ENCODE measurements around the gene RNF150.
A peak's percentile ranks its signal among the peaks of the same experiment; 100 is the strongest.

The RNF150 gene

GRCh38 chr4:141133999-141134995, 1.0 kb upstream of the RNF150 start:
- in situ Hi-C loops (cut with HindIII; ENCODE audit: low pct_ligation_motif_present, low sequenced_read_pairs): loop anchor here (25.0 kb wide), 1 partner anchor 247 kb away; no protein-coding TSS in a partner anchor
- no peak overlapping the region for H3K4me3 ChIP-seq (ENCODE audit: low read depth, low read length)
- TF ChIP-seq CTCF (IDR thresholded peaks at IDR 0.05; ENCODE audit: low read depth, low read length, missing control alignments): peak; percentile 26
- no peak overlapping the region for H3K27ac ChIP-seq
- no peak for DNase-seq
- peaks cover 2% of the 10 kb centered on the region for H3K27me3 ChIP-seq (replicated peaks)
- H3K36me3 ChIP-seq (replicated peaks): no peaks in the 10 kb centered on the region

DNA sequence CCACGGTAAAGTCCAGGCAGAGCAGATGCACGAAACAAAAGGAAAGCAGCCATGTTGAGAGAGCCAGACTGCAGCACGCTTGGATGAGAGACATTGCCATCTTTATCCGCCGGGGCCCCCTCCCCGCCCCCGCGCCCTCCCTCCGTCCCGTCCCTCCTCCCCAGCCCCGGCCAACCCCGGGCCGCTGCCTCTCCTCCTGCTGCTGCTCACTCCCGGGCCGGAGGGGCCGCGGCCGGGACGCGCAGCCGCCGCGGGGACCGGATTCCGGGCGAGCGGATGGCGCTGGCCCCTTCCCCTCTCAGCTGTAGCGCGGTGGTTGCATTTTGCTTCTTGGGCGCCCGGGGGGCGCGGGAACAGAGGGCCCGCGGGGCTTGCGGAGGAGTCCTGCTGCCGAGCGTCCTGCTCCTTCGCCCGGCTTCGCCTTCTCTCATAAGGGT, 542 bp downstream of the RNF150 start:
- Histone ChIP-seq H3K36me3 (replicated peaks) (no peaks in the 10 kb centered on the region), H3K27ac (no peak overlapping the region), H3K27me3 (replicated peaks) (peaks cover 2% of the 10 kb centered on the region), H3K4me3 (ENCODE audit: low read depth, low read length) (peak overlapping the region; percentile 77)
- DNase-seq: peak; percentile 16
- in situ Hi-C loops (cut with HindIII; ENCODE audit: low pct_ligation_motif_present, low sequenced_read_pairs): loop anchor here (25.0 kb wide), 1 partner anchor 245 kb away; no protein-coding TSS in a partner anchor
- no peak for TF ChIP-seq CTCF (IDR thresholded peaks at IDR 0.05; ENCODE audit: low read depth, low read length, missing control alignments)

DNA sequence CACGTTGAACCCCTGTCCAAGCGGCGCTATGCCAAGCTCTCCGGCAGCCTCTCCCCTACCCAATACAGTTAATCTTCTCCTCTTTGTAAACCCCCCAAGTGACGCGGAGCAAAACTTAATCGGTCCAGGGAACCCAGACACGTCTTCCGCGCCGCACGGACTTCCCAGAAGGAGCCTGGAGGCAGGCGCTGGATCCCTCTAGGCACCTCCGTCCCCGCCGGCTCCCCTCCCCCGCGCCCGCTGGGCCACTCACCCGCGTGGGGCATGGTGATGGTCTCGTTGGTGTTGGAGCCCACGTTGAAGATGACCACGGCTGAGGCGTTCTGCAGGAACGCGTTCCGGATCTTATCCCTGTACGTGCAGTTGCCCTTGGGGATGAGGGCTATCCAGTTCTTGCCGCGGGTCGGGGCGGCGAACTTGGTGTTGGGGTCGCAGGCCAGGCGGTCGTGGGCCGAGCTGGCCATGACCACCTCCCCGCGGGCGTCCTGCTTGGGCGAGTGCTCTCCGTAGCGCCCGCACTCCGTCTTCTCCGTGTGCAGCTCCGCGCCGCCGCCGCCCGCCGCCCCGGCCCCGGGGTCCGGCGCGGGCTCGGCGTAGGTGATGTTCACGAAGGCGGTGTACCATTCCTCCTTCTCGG, 1.1 kb downstream of the RNF150 start:
- TF ChIP-seq CTCF (IDR thresholded peaks at IDR 0.05; ENCODE audit: low read depth, low read length, missing control alignments): no peak
- no peaks in the 10 kb centered on the region for H3K36me3 ChIP-seq (replicated peaks)
- peaks cover 2% of the 10 kb centered on the region for H3K27me3 ChIP-seq (replicated peaks)
- peak overlapping the region; percentile 77 for H3K4me3 ChIP-seq (ENCODE audit: low read depth, low read length)
- DNase-seq: peak; percentile 11
- in situ Hi-C loops (cut with HindIII; ENCODE audit: low pct_ligation_motif_present, low sequenced_read_pairs): loop anchor here (25.0 kb wide), 1 partner anchor 245 kb away; no protein-coding TSS in a partner anchor
- no peak overlapping the region for H3K27ac ChIP-seq

DNA sequence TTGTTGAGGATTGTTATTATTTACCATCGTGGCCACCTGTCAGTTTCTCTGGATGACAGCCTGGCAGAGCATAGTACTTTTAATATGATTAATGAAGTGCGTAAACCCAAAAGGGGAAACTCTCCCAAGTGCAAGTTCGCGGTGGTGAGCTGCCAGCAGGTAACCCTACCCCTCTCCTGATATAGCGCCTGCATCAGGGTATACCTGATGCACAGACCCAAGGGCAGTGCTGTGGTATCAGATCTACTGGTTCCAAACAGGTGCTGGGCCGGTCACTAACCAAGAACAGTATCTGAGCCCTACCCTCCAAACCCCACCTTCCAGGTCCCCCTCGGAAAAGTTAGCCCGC, 1.6 kb downstream of the RNF150 start:
- TF ChIP-seq CTCF (IDR thresholded peaks at IDR 0.05; ENCODE audit: low read depth, low read length, missing control alignments): no peak
- Histone ChIP-seq H3K27ac (no peak overlapping the region), H3K4me3 (ENCODE audit: low read depth, low read length) (peak overlapping the region; percentile 77), H3K27me3 (replicated peaks) (peaks cover 2% of the 10 kb centered on the region), H3K36me3 (replicated peaks) (no peaks in the 10 kb centered on the region)
- in situ Hi-C loops (cut with HindIII; ENCODE audit: low pct_ligation_motif_present, low sequenced_read_pairs): loop anchor here (25.0 kb wide), 1 partner anchor 244 kb away; no protein-coding TSS in a partner anchor
- DNase-seq: no peak

DNA sequence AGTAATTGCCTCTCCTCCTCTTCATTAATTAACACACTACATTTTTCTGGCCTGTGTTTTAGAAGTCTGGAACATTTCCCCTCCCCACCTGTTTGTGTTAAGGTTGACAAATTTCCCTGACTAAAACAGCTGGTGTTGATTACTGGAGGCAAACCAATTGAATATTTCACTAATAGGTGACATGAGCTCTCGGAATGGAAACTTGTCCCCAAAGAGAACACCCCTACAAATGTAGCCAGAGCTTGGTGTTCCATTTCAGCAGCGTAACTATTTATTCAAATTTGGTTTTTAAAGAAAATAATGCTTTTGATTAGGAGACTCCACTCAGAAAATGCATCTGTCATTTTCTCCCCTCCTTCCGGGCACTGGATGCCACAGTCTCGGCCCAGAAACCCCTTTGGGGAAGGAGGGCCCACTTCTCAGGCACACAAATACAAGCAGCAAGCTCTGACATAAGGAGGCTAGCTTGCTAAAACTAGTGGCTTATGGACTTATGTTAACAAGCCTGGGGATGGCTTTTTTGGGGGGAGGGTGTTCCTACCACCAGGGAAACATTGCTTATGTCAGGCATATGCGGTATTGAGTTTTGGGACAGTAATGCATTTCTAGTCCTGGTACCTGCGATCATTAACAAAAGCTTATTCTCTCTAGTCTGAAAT, 2.2 kb downstream of the RNF150 start:
- no peak for DNase-seq
- H3K27ac ChIP-seq: no peak overlapping the region
- in situ Hi-C loops (cut with HindIII; ENCODE audit: low pct_ligation_motif_present, low sequenced_read_pairs): loop anchor here (25.0 kb wide), 1 partner anchor 244 kb away; no protein-coding TSS in a partner anchor
- no peaks in the 10 kb centered on the region for H3K36me3 ChIP-seq (replicated peaks)
- peaks cover 2% of the 10 kb centered on the region for H3K27me3 ChIP-seq (replicated peaks)
- TF ChIP-seq CTCF (IDR thresholded peaks at IDR 0.05; ENCODE audit: low read depth, low read length, missing control alignments): no peak
- no peak overlapping the region for H3K4me3 ChIP-seq (ENCODE audit: low read depth, low read length)
